B cell (primary cell): Measurements from ENCODE around the gene ETFRF1. TPM values are rescaled to one million over a fixed set of nuclear protein-coding genes. Genes with fewer than 3 reads are reported as not detected.

Experiments used
- ATAC-seq: fragments of 200-7000 bp; cut with Tn5 transposase; one replicate; pipeline ENCODE4 v1.10.0; 2021; ENCODE audit warnings: low read depth, mild to moderate bottlenecking, moderate number of reproducible peaks, moderate library complexity
- CTCF ChIA-PET: fragments of 350-600 bp; sonication (Branson Sonifier 250); formaldehyde crosslinking; loops from one replicate; lab custom pipeline; 2021; ENCODE audit warnings: antibody characterized with exemption, inconsistent platforms; lab: Charles Lee
- POLR2A ChIA-PET: fragments of 350-600 bp; sonication (Branson Sonifier 250); formaldehyde crosslinking; loops from one replicate; lab custom pipeline; 2021; ENCODE audit warnings: antibody characterized with exemption; lab: Charles Lee
- DNase-seq: peaks from one replicate; pipeline ENCODE4 v3.0.0; 2013
- H2AFZ ChIP-seq: 2 replicates; pipeline ENCODE4 v1.6.1; 2012; ENCODE audit warnings: mild to moderate bottlenecking, low read depth, low read length; ENCODE audit not compliant: insufficient read depth, poor library complexity, severe bottlenecking
- H3K27ac ChIP-seq, 2 donors: 1 replicate in 1 of 2; 2 replicates in 1 of 2; pipeline ENCODE4 v1.5.1; 2012 to 2013; ENCODE audit warnings: low read length in 2 of 2, mild to moderate bottlenecking in 2 of 2, moderate library complexity in 1 of 2
- H3K27me3 ChIP-seq, 4 experiments: fragments of 200-600 bp in 1 of 4; sonication (generic) in 1 of 4; replicated peaks in 1 of 4; 1 replicate in 2 of 4; 2 replicates in 2 of 4; pipeline versions ENCODE4 v1.6.1 to v1.7.0; 2013 to 2016; ENCODE audit warnings: low read length in 3 of 4, mild to moderate bottlenecking in 2 of 4, mixed read lengths in 1 of 4, moderate library complexity in 1 of 4; ENCODE audit not compliant: insufficient read depth in 4 of 4, control insufficient read depth in 3 of 4; ENCODE audit errors: control extremely low read depth in 1 of 4
- H3K36me3 ChIP-seq, 2 experiments: replicated peaks in 1 of 2; 1 replicate in 1 of 2; 2 replicates in 1 of 2; pipeline versions ENCODE4 v1.6.1 to v1.7.1; 2013; ENCODE audit warnings: low read length in 1 of 2; ENCODE audit not compliant: insufficient read depth in 2 of 2, control insufficient read depth in 1 of 2; ENCODE audit errors: control extremely low read depth in 1 of 2, extremely low read depth in 1 of 2
- H3K4me1 ChIP-seq, 2 donors: fragments of 200-600 bp in 1 of 2; sonication (generic) in 1 of 2; 1 replicate in 1 of 2; 2 replicates in 1 of 2; pipeline versions ENCODE4 v1.5.1 to v1.6.1; 2013 to 2017; ENCODE audit warnings: low read length in 2 of 2; ENCODE audit not compliant: control insufficient read depth in 2 of 2, insufficient read depth in 2 of 2
- H3K4me2 ChIP-seq: replicated peaks from 2 replicates; pipeline ENCODE3; 2012; ENCODE audit warnings: mild to moderate bottlenecking, low read depth, low read length; ENCODE audit not compliant: poor library complexity, severe bottlenecking
- H3K4me3 ChIP-seq, 5 experiments: fragments of 200-600 bp in 1 of 5; sonication (generic) in 1 of 5; 1 replicate in 3 of 5; 2 replicates in 2 of 5; pipeline versions ENCODE4 v1.5.1 to v1.7.0; 2011 to 2016; ENCODE audit warnings: low read length in 4 of 5, mild to moderate bottlenecking in 4 of 5, low read depth in 2 of 5, control low read depth in 1 of 5, moderate library complexity in 1 of 5; ENCODE audit not compliant: insufficient read depth in 1 of 5; ENCODE audit errors: control extremely low read depth in 1 of 5, extremely low read depth in 1 of 5
- H3K79me2 ChIP-seq: fragments of 200-600 bp; sonication (generic); one replicate; pipeline ENCODE4 v1.6.0; 2016; ENCODE audit warnings: low read length; ENCODE audit not compliant: control insufficient read depth, insufficient read depth
- H3K9ac ChIP-seq: fragments of 200-600 bp; sonication (generic); 2 replicates; pipeline ENCODE4 v1.6.1; 2017; ENCODE audit warnings: mild to moderate bottlenecking, low read length, moderate library complexity
- H3K9me3 ChIP-seq, 3 donors: one replicate each; pipeline versions ENCODE4 v1.6.1 to v1.7.1; 2013; ENCODE audit warnings: low read length in 2 of 3; ENCODE audit not compliant: control insufficient read depth in 2 of 3, insufficient read depth in 1 of 3; ENCODE audit errors: control extremely low read depth in 1 of 3
- H4K20me1 ChIP-seq: 2 replicates; pipeline ENCODE4 v1.6.0; 2012; ENCODE audit warnings: mild to moderate bottlenecking, low read length; ENCODE audit not compliant: insufficient read depth, control insufficient read depth, poor library complexity, severe bottlenecking
- H3K27ac Mint-ChIP-seq: one replicate; pipeline ENCODE4 v1.8.0; 2021; ENCODE audit warnings: mixed read lengths
- H3K27me3 Mint-ChIP-seq: one replicate; pipeline ENCODE4 v1.8.0; 2021; ENCODE audit warnings: mixed read lengths
- H3K4me1 Mint-ChIP-seq: one replicate; pipeline ENCODE4 v1.8.0; 2021; ENCODE audit warnings: mixed read lengths
- H3K4me3 Mint-ChIP-seq: one replicate; pipeline ENCODE4 v1.8.0; 2021; ENCODE audit warnings: mixed read lengths
- H3K9me3 Mint-ChIP-seq: one replicate; pipeline ENCODE4 v1.8.0; 2022; ENCODE audit warnings: mixed read lengths; ENCODE audit not compliant: insufficient read depth
- EZH2 ChIP-seq: IDR thresholded peaks from 2 replicates; pipeline ENCODE4 v1.6.1; 2012; ENCODE audit warnings: borderline replicate concordance, low read depth, mild to moderate bottlenecking, moderate library complexity, low read length; ENCODE audit not compliant: insufficient read depth, poor library complexity, severe bottlenecking
- WGBS: methylation state at CpG from one replicate; pipeline ENCODE4 v1.1.5; 2013; ENCODE audit warnings: missing lambda C conversion rate; ENCODE audit not compliant: insufficient coverage; 5-methylcytosine and 5-hydroxymethylcytosine counted together
- intact Hi-C: fragments of 100-400 bp; cut with micrococcal nuclease; formaldehyde crosslinking; loops from one replicate; pipeline ENCODE4 v1.10.0; 2022
- polyA plus RNA-seq: library from polyadenylated mRNA; depleted of rRNA; stranded (reverse); fragments of >200 nt; gene quantifications from 2 replicates; pipeline ENCODE4 v1.2.3, GENCODE V29; 2012
- total RNA-seq, 2 donors: library from RNA; stranded (reverse); fragments of 120-200 nt in 1 of 2; gene quantifications; 1 replicate in 1 of 2; 2 replicates in 1 of 2; pipeline versions ENCODE4 v1.2.3 to v1.2.4, GENCODE V29; 2013 to 2022
- TF ChIP-seq, protein P1 (sequence below): fragments of 200-600 bp; IDR thresholded peaks from one replicate; pipeline ENCODE4 v1.8.0; 2022; ENCODE audit warnings: antibody characterized with exemption, mild to moderate bottlenecking

The ETFRF1 gene
- total and polyA plus RNA-seq, 2 donors (not counting 1 experiment from before 2014, with no cell fraction given) = 17.9 to 26.1 TPM

DNA sequence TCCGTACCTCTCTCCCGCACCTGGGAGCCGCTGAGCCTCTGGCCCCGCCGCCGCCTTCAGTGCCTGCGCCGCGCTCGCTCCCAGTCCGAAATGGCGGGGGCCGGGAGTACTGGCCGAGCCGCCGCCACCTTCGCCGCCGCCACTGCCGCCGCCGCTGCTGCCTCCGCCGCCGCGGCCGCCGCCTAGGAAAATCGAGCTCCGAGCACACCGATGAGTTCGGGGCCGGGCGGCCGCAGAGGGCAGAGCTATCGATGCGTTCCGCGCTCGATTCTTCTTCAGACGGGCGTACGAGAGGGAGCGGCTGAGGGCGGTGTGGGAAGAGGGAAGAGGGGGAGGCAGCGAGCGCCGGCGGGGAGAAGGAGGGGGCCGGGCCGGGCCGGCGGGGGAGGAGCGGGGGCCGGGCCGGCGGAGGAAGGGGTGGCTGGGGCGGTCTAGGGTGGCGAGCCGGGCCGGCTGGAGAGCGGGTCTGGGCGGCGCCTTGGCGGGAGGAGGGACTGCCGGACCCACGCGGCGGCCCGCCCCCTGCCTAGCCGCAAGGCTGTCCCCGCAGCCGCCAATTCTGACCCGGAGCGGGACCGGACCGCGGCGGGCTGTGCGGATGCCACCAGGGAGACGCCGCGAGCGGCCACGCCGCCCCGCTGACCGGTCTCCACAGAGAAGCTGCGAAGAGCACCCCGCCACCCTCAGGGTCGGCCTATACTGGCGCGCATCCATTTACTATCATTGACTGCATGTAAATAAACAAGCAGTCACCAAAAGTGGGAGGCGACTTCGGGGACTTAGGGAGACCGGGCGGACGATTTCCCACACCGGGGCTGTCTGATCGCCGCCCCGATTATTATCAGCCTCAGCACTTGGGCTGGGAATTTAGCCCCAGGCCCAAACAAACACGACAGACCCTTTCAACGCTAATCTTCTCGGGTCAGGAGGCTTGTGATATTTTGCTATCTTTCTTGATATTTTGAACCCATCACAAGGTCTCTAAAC is 56.0 kb downstream of the ETFRF1 start, which contains the start of gene KRAS:
TSS of gene KRAS (minus strand) at position 186 of the 987 bp plus-strand sequence.
- POLR2A ChIA-PET = interaction anchor here (0.5 to 2.3 kb wide), 11 partner anchors 10 to 252 kb away, joined by 3 to 17 read pairs (median 3); no protein-coding TSS in a partner anchor
- peaks cover 48% of the 10 kb centered on the region for H3K4me1 Mint-ChIP-seq
- CTCF ChIA-PET = interaction anchor here (1.0 to 2.2 kb wide), 5 partner anchors 10 to 133 kb away, joined by 3 to 14 read pairs (median 5); no protein-coding TSS in a partner anchor

More for the DNA sequence above, 56.0 kb downstream of the ETFRF1 start, which contains the start of gene KRAS:
- peak; percentile 96 for DNase-seq
- peak within 1 kb of the TSS; percentile 96 for H3K4me3 Mint-ChIP-seq
- peak within 1 kb of the TSS; percentile 85 for H3K4me2 ChIP-seq
- peak within 1 kb of the TSS; percentile 82 for H2AFZ ChIP-seq
- H3K36me3 ChIP-seq = no peaks in the 10 kb centered on the region
- peak; percentile 80 for ATAC-seq
- peaks cover 25 to 42% of the 10 kb centered on the region in 2 donors for H3K4me1 ChIP-seq
- H3K27me3 Mint-ChIP-seq = no peaks in the 10 kb centered on the region
- TF ChIP-seq EZH2 = no peak
- TF ChIP-seq, protein P1, sequence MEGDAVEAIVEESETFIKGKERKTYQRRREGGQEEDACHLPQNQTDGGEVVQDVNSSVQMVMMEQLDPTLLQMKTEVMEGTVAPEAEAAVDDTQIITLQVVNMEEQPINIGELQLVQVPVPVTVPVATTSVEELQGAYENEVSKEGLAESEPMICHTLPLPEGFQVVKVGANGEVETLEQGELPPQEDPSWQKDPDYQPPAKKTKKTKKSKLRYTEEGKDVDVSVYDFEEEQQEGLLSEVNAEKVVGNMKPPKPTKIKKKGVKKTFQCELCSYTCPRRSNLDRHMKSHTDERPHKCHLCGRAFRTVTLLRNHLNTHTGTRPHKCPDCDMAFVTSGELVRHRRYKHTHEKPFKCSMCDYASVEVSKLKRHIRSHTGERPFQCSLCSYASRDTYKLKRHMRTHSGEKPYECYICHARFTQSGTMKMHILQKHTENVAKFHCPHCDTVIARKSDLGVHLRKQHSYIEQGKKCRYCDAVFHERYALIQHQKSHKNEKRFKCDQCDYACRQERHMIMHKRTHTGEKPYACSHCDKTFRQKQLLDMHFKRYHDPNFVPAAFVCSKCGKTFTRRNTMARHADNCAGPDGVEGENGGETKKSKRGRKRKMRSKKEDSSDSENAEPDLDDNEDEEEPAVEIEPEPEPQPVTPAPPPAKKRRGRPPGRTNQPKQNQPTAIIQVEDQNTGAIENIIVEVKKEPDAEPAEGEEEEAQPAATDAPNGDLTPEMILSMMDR = no peak
- no peaks in the 10 kb centered on the region for H3K27me3 ChIP-seq
- intact Hi-C loops = loop anchor here (1.0 to 2.0 kb wide), 4 partner anchors 10 to 198 kb away; partner anchors contain the start of genes DNAI7 and ETFRF1
- under 1% methylated on average over 99 of the region's 105 CpGs for WGBS
- H3K9me3 Mint-ChIP-seq = no peaks in the 10 kb centered on the region
- H3K9me3 ChIP-seq = no peaks in the 10 kb centered on the region
- H3K79me2 ChIP-seq = peaks cover 40% of the 10 kb centered on the region
- H3K4me3 ChIP-seq = peak within 1 kb of the TSS; percentile 59 to 94 (median 74)
- peak within 1 kb of the TSS; percentile 89 for H3K9ac ChIP-seq
- peaks cover under 1% of the 10 kb centered on the region for H4K20me1 ChIP-seq
- peak within 1 kb of the TSS; percentile 99 for H3K27ac Mint-ChIP-seq
- H3K27ac ChIP-seq = peak within 1 kb of the TSS; percentile 61 to 89
